HG02678 (cell line): ENCODE measurements around the gene DDX52.

ENCODE experiments used
- ATAC-seq: cut with Tn5 transposase; IDR thresholded peaks from one replicate; pipeline ENCODE4 v1.9.1; 2021; ENCODE audit warnings: mild to moderate bottlenecking, moderate library complexity; ENCODE audit not compliant: unreplicated experiment

Gene DDX52

GRCh38 chr17:37592291-37592690, 51.0 kb downstream of the DDX52 start:
- no peak for ATAC-seq

- no peak for ATAC-seq
Measured at GRCh38 chr17:37585066-37585465, 58.2 kb downstream of the DDX52 start.

DNA sequence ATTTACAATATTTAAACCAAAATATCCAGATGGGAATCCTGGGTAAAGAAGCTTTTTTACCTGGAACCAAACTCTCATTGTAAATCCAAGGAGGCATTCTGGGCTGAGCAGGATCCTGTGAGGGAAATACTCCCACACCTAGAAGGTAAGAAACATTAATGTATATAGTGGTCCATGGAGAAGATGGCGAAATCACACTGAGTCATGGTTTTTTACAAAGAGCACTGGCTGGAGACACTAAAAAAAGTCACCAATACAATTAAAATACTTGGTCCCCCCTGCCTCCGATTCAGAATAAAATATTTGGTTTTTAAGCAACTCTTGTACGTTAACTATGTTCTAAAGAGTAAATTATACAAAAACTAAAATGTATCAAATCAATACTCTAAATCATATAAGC, 67.0 kb downstream of the DDX52 start:
- no peak for ATAC-seq

GRCh38 chr17:37574427-37574826, 68.8 kb downstream of the DDX52 start:
- ATAC-seq, result no peak

- no peak for ATAC-seq
Measured at GRCh38 chr17:37571674-37572073, 71.6 kb downstream of the DDX52 start.

DNA sequence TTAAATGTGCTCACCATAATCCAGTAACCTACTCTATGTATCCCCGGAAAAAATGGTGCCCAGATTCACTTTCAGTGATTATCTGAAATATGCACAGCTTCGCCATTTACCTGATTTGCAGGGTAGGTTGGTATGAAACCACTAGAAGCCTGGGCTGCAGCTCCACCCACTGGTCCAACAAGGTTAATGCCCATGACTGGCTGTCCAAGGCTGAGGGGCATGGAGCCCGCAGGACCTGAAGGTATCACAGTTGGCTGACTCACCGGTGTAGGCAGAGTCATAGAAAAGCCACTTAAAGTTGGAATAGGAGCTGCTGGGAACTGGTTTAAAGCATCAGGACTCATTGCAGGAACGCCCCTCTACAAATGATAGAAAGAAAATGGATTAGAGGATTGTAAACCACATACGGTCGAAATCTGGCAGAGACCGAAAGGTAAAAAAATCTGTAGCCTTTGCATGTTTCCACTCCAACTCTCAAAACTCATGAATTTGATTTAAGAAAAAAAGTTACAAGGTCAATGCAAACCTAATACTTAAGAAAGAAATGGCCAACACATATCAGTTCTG, 72.6 kb downstream of the DDX52 start:
- ATAC-seq, result no peak

DNA sequence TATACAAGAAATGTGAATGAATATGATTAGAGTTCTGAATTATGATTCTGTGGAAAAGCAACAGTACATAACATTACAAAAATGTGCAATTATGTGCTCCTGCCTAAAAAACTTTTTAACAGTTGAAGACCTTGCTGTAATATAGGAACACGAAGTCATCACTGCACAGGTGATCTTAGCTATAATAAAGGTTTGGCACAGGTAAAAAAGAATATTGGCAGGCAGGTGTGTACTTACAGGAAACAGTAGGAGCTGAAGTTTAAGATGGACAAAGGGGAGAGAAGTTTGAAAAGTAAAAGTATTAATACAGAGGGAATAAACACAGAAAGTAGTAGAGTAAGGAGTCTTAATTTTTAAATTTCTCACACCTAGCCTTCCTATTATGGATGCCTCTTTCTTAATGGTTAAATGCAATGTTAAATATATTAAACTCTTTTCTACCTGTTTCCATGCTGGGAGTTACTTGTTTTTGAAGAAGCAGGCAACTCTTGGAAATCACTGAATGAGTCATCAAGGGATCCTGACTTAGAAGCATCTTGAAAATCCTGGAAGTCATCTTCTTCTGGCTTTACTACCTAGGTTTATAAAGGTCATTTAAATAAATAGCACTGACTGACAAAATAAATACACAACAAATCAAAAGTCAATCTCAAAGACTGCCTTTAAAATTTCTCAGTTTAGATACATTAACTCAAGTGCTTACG, 74.7 kb downstream of the DDX52 start:
- no peak for ATAC-seq

DNA sequence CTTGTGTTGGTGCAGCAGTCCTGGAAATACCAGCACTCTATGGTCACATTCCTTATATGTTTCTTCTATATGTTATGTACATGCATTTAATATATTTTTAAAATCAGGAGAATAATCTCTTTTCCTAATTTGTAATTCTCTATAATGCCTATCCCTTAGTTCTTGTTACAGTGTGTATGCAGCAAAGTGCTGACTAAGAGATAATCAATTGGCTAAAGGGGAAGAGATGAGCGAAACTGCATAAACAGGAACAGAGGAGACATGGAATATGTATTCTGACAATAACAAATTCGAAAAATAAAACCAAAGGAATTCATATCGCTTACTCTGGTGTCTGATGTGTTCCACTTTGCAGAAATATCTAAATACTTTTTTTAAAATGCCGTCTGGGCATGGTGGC, 75.7 kb downstream of the DDX52 start:
- no peak for ATAC-seq

GRCh38 chr17:37567137-37567536, 76.1 kb downstream of the DDX52 start:
- no peak for ATAC-seq

GRCh38 chr17:37564252-37564651, 79.0 kb downstream of the DDX52 start:
- ATAC-seq, result no peak

GRCh38 chr17:37562016-37562745, 81.1 kb downstream of the DDX52 start:
- ATAC-seq, result no peak
